ENCODE results near the gene KIN. TPM values are rescaled to one million over a fixed set of nuclear protein-coding genes. Genes with fewer than 3 reads are reported as not detected.

The KIN gene
- total RNA-seq, 4 donors from 2014 or later: 5.1 to 8.2 (median 5.8) TPM

GRCh38 chr10:7752251-7752650 is 35.5 kb downstream of the KIN start:
- no peak for TF ChIP-seq CTCF (IDR thresholded peaks at IDR 0.05; ENCODE audit: low read depth)

GRCh38 chr10:7750222-7750621 is 37.6 kb downstream of the KIN start:
- TF ChIP-seq CTCF (IDR thresholded peaks at IDR 0.05; ENCODE audit: low read depth): no peak

GRCh38 chr10:7744307-7744706 is 43.5 kb downstream of the KIN start:
- TF ChIP-seq CTCF (IDR thresholded peaks at IDR 0.05; ENCODE audit: low read depth): no peak

- TF ChIP-seq CTCF (IDR thresholded peaks at IDR 0.05; ENCODE audit: low read depth): no peak
Observed at GRCh38 chr10:7738536-7739407, 49.0 kb downstream of the KIN start.

GRCh38 chr10:7734821-7735220 is 53.0 kb downstream of the KIN start:
- no peak for TF ChIP-seq CTCF (IDR thresholded peaks at IDR 0.05; ENCODE audit: low read depth)

GRCh38 chr10:7722927-7723529 is 64.8 kb downstream of the KIN start:
- TF ChIP-seq CTCF (IDR thresholded peaks at IDR 0.05; ENCODE audit: low read depth): no peak

GRCh38 chr10:7720478-7720877 is 67.3 kb downstream of the KIN start:
- TF ChIP-seq CTCF (IDR thresholded peaks at IDR 0.05; ENCODE audit: low read depth): no peak

Data from subcutaneous adipose tissue (tissue), 4 donors.